Measurements from ENCODE around the gene SORCS3.

Gene SORCS3

DNA sequence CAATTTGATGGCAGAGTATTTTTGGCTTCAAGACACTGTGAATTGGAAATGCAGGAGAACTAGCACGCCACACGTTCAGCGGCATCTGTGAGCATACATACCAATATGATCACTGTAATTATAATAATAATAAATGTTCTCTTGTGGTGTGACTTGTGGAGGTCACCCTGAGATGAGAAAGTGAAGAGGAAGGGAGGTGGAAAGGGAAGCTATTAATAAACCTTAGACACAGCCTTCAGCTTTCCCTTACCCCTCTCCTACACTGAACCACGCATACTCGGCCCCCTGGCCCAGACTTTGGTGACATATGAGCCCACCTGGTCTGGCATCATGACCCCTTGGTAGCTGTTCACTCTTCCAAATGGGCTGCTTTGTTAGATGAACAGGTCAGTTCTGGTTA is 139.1 kb downstream of the SORCS3 start:
- no peak for DNase-seq

DNA sequence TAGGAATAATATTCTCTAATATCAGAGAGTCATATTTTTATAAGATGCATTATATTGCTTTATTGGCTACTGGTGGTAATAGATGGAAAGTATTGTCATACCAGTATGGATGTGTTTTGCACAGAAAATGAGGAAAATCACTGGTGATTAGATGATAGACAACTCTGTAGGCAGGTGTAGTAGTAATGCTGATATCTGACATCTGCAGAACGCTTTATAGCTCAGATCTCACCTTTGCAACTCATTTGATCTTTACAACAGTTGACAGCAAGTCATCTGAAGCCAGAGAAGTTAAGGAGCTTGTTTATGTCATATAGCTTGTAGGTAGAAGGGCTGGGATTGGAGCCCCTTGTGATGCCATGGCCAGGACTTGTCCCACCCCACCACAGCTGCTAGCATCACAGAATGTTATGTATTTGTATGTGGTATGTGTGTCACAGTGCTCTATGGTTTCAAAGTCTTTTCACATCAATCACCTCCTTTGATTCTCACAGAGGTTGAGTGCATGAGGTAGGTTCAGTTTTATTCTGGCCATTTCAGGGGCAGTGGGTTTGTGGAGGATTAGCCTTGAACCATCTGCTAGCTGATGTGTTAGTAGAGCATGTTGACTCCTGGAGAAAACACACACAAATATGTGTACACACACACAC is 140.0 kb downstream of the SORCS3 start:
- DNase-seq = no peak

DNA sequence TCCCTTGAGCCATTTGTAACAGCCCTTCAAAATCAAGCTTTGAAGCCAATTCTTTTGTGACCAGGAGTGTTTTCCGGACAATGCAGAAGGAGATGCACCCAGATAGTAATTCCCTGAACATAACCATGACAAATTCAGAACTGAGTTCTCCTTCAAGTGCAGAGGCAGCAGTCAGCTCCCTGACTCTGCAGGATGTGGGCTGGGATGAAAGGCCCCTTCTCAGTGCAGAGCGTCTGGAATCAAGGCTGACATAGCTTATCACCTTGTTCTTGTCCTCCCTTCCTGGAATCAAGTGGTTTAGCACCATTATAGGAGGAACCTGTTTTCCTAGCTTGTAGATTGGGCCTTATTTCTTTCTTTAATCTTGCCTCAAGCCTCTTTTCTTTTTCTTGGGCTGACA is 143.4 kb downstream of the SORCS3 start:
- no peak for DNase-seq

DNA sequence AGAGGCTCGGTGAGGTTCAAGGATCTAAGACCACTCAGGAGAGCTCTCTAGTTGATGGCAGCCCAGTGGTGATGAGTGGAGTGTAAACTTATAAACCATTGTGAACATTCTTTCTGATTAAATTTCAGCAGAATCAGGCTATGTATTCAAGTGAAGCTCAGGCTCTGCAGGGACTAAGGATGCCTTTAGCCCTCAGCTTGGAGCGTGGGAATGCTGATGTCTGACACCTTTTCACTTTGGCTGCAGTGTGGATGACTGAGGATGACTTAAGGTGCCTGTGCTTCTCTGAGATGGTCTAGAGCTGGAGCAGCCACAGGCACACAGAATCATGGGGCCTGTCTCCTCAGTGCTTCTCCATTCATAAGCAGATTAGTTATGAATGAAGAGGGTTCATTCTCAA is 150.4 kb downstream of the SORCS3 start:
- DNase-seq = no peak

DNA sequence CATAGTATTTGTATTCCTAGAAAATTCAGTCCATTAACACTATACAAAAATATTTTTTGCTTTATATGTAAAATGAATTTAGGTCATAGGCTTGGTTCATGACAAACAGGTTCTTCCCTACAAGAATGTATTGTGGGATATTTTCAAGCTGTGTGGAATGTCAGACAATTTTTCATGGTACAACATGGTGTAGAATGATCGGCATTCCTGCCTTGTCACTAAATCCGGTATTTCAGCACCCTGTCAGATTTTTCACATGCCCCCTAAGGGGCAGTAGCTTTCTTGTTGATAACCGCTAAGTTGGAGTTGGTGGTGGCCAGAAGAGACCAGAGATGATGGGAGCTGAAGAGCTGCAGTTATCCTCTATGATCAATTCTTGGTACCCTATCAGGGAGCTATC is 154.3 kb downstream of the SORCS3 start:
- no peak for DNase-seq

DNA sequence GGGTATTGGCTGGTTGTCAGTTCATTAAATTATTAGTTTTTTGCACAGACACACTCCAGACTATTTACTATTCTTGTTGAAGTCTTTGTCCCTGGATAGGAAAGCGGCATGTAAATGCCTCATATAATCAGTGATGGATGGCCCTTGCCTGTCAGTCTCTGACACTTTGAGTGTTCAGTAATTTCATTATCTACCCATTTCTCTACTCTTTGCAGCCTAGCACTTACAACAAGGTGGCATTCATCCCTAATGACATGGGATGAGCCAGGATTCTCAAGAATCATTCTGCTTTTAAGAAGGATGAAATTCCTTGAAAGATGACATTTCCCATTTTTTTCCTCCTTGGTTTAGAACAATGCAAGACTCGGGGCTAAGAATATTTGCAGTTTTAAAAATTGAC is 155.7 kb downstream of the SORCS3 start:
- no peak for DNase-seq

DNA sequence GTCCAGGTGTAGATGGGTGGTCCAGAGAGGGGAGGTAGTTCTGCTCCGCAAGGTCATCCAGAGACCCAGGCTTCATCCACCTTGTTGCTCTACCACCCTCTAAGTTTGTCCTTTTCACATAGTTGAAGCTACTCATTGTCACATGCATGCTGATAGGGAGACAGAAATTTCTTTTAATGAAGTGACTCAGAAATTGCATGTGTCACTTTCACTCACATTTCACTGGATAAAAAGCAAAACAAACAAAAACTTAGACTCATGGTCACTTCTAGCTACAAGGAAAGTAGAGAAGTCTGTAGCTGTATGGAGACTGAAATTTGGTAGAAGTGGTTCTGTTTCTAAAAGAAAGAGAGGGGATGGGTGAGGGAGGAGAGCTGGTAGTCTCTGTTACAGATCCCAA is 161.9 kb downstream of the SORCS3 start:
- DNase-seq = no peak

DNA sequence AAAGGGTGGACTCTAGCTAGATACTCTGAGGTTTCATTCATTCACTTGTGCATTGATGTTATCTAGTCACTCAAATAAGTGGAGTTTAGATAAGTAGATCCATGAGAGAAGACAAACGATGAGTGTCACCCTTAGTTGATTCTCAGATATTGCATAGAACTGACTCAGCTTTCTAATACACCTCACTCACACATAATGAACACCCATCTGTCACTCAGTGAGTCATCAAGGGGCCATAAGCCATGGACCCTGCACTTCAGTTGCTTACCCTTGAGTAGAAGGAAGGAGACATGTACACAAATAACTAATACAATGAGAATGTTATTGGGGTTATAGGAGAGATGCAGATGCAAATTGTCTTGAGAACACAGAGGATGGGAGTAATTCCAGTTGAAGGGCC is 163.8 kb downstream of the SORCS3 start:
- no peak for DNase-seq

DNA sequence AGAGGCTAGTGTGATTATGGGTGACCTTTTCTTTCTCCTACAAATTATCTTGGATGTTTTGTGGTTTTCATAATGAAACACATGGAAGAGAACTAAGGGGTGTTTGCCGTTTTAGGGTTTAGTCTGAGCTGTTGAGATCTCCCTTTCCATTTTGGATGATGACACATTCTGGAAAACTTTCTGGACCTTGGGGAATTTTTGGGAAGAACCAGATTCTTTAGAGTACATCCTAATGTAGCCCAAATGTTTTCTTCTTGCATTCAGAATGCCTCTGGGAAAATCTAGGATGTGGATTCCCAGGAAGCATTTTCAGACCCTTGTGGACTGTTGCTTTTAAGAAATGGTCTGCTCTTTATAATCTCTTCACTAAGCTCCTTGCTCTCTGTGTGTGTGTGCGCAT is 165.7 kb downstream of the SORCS3 start:
- no peak for DNase-seq

DNA sequence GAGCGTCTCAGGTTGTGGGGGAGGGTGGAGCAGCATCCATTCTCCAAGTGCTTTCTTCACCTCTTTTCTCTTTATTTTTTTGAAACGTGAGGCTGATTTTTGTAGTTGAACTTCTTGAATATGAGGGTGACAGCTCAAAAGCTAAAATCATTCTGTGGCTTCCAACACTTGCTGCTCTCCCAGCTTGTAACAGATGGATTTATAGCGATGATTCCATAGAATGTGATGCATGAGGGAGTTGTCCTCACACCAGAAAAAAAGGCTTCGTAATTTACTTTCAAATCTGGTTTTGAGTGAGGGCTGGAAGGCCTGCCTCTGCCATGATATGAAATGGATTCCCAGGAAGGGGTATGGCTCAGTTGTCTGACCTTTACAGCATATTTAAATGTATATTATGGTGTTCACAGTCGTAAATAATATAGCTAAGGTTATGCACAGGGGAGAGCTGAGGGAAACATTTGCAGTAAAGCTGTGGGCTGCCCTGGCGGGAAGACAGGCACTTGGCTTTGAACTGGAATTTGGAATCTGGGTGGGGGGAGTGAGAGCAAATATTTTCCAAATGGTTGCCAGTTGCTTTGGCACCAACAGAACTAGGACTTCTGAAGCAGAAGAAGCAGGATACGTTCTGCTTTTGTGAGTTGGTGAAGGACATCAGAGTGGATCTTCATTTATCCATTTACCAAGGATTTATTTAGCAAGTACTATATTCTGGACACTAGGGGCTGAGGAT is 166.7 kb downstream of the SORCS3 start:
- no peak for DNase-seq

DNA sequence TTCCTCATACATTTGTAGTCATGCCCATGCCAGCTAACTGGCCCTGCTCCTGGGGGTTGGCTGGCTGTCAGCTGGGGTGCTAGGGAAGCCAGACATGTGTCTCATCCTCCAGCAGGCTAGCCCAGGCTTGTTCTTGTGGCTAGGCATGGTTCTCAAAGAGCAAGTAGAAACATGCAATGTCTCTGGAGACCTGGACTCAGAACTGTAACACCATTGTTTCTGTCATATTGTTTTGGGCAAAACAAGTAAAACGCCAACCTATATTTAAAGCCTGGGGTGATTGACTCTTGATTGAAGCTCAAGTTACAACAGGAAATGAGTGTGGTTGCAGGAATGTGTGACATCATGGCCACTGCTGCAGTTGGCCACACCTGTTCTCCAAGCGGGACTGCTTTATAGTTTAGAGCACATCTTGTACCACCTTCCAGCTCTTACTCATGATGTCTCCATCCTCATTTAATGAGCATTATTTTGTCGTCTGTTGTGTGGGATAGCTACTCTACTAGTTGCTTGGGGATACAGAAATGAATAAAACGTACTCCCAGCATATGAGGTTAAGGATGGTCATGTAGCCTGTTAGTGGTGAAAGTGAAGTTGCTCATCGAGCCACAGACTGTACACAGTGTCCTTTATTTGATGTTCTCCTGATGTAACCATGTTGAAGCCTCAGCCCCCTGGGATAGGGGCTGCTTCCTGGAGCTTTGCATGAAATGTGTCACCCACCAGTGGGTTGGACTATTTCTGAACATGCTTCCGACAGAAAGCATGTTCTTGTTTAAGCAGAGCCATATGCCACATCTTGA is 168.4 kb downstream of the SORCS3 start:
- no peak for DNase-seq

DNA sequence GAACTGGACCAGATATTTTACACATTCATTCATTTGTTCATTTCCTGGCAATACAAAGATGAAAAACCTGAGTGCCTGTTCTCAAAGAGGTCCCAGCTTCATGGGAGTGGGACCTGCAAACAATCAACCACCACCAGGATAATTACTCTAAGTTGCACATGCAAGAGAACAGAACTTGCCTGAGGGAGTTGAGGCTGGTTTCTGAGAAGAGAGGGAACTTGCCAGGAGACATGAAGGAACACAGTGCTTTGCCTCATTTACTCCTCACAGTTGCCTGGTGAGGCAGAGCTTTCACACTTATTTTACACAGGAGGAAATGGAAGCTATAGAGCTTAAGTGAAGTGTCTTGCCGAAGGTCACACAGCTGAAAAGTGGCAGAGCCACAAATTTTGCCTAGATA is 170.1 kb downstream of the SORCS3 start:
- DNase-seq = no peak

DNA sequence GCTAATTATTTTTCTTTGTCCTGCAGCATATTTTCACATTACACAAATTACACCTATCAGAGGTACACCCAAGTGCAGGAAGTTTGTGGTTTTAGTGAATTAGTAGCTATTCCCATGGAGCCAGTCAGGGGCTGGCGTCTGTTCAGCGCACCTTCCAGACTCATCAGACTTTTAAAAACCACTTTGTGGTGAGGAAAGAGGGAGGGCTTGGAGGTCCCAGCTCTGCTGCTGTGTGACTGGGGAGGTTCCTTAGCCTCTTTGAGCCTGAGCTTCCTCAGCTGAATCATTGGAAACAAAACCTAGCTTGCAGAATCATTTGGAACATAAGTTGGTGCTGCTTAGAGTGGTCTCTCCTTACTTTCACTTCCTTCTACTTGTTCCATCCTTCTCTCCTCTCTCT is 175.4 kb downstream of the SORCS3 start:
- no peak for DNase-seq

DNA sequence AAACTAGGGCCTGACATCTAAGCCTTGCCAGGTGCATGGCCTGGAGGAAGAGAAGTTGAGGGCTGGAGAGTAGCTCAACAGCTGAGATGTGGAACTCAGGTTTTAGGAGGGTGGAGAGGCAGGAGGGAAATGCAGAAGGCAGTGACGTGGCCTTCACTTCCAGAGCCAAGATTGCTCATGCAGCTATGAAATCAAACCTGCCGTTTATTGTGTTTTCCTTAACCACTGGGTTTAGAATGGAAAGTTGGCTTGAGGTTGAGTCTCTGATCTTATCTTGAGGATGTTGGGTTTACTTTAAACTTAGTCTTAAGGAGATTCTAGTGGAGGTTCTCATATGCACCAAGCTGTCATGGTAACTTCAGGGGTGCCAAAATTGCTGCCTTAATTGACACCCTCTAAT is 178.6 kb downstream of the SORCS3 start:
- no peak for DNase-seq

DNA sequence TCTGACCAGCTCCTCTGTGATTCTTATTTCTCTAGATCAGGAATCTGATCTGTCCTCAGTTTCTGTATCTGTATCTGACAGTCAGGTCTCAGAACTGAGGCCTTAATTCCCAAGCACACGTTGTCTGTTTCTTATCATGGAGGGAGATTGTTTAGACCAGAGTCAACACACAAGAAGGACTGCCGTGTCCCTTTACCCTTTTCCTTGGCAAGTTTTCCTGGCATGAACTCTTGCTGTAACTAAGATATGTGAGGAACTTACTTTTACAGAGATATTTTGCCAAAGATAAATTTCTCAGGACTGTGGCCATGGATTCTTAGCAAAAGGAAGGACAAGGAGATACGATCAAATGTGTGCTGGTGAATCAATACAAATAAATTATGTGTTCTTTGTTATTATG is 181.0 kb downstream of the SORCS3 start:
- DNase-seq = no peak

DNA sequence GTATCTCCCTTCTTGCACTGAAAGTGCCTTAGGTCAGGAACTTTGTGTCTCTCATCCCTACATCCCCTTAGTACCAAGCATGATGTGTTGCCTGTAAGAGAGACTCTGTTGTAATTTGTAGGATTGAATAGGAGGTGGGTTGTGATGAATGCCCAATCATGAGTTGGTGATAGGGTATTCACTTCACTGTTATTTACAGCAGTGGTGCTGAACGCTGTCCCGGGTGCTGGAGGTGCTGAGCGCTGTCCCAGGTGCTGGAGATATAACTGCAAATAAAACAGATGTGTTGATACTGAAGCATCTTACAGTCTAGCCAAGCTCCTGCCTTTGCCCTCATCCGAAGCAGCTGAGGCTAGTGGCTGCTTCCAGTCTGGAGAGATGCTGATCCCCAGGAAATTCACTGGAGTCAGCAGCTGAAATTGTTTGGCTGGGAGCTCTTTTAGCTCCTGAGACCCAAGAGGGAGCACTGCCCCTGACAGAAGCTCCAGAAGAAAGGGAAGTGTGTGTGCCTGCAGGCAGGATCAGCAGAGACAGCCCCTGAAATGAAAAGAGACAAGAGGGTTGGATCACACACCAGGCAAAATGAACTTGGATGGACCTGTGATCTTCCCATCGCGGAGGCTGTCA is 183.4 kb downstream of the SORCS3 start:
- DNase-seq = no peak

DNA sequence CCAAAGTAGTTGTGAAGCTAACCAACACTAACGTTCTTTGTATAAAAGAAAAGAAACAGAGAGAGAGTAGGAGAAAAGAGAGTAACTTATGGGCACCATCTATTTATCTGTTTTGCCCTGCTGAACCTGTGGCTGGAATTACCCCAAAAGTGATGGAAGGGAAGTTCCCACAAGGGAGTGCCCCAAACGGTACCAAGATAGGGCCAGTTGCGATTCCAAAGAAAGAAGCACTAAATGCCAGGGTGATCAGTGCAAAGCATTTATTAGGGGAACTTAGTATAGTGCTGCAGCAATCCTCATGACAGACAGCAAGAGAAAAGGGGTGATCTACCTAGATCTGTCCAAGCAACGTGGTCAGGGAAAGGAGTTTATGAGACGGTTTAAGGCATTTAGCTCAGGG is 190.2 kb downstream of the SORCS3 start:
- DNase-seq = no peak

DNA sequence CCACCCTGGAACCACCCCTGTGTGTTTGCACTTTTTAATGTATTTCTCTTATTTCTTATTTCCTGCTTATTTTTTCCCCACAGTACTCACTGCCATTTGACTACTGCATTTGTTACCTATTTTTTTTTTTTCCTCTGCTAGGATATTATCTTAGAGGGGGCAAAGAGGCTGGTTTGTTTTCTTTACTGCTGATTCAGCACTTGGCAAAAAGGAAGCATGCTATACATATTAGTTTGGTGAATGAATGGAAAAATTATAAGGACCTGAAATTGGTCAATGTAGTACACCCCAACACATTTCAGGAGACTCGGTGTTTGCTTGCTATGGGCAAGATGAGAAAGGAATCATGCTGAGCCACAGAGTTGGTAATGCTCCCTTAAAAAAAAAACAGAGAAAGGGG is 193.5 kb downstream of the SORCS3 start:
- no peak for DNase-seq

DNA sequence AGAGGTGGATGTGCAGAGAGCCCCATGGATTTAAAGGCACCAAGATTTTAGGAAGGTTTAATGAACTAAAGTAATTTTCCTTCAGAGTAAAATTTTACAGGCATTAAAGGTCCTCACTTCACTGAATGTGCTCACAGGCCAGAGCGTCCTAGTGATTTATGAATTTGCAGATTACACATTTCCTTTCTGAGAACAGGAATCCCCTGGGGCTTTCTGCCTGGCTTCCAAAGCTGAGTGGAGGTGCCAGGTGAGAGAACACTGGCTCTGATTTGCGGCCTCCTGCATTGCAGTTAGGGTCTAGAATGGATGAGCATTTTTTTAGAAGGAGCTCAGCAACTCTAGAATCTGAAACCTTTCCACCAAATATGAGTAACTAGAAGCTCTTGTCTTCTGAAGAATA is 194.3 kb downstream of the SORCS3 start:
- no peak for DNase-seq

DNA sequence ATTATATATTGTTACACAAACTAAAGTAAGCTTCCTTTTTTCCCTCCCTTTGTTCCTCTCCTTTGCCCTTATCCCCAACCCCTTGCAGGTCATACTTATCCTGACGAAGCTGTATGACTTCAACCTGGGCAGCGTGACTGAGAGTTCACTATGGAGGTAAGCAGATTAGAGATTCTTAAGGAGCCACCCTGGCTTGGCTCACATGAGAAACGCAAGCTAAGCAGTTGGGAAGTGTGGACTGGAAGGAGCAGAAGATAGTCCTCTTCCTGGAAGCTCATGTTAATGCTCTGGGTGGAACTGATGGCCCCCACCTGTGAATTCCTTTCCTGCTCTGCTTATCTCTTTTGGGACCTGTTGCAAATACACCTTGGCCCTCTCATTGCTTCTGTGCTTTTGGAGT is 201.6 kb downstream of the SORCS3 start:
- DNase-seq = no peak

DNA sequence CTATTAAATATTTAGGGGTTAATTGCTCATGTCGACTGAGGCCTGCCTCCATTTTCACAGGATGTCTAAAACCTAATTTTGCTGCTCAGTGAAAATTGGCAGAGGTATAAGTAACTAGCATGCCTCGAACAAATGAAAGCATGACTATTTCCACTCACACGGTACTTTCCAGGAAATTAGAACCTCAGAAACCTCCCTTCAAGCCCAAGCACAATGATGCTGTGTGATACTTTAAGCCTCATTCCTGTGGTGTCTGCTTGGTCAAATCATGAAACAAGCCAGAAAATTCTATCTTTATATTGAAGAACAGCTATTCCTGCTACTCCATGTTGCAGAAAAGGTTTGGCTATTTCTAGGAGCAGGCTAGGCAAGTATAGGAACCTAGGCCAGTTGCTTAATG is 203.0 kb downstream of the SORCS3 start:
- no peak for DNase-seq

DNA sequence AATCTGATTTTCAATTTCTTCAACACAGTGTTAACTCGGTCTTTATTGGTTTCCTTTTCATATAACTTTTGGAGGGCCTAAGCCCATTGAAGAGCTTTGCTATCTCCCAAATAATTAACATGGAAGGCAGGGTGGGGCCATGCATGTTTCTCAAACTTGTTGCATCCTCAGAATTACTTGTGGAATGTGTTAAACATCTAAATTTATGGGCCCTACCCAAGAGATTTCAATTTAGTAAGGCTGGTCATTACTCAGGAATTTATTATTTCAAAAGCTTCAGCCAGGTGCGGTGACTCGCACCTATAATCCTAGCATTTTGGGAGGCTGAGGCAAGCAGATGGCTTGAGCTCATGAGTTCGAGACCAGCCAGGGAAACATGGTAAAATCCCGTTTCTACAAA is 208.9 kb downstream of the SORCS3 start:
- no peak for DNase-seq

DNA sequence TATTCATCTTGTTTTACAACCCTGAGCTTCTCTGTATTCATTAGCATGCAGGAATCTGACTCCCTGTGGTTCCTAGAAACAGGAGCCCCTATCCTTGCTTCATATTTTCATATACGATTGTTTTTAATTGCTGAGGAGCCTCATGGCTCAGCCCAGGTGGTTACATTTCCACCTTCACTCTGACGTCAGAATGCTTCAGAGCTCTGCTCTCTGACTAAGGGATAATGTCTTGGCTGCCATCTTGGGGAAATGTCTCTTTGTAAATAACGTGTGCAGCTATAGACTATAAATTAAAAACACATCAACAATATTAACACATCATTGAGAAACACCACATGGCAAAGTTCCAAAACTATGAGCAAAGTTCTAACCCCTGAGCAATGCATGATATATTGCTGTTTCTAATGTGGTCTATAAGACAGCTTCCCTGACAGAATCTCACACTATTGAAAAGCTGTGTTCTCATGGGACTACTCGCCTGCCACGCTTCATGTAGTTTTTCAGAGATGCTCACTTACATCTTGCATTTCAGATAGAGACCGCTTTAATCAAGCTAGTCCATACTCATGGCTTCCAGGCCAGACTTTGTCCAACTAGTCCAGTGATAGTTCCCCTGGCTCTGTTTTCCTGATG is 227.0 kb downstream of the SORCS3 start:
- DNase-seq = no peak
